HG03175 (cell line): Measurements from ENCODE around the gene AGO3.
A peak's percentile ranks its signal among the peaks of the same experiment; 100 is the strongest.
"Not testable (repeated sequence)": the region's sequence is repeated elsewhere in the genome, so short reads cannot be mapped to it uniquely, and the experiment has no call there.

Experiments
- ATAC-seq: cut with Tn5 transposase; IDR thresholded peaks from one replicate; pipeline ENCODE4 v1.9.1; 2021; ENCODE audit warnings: mild to moderate bottlenecking, moderate library complexity; ENCODE audit not compliant: unreplicated experiment

The AGO3 gene

DNA sequence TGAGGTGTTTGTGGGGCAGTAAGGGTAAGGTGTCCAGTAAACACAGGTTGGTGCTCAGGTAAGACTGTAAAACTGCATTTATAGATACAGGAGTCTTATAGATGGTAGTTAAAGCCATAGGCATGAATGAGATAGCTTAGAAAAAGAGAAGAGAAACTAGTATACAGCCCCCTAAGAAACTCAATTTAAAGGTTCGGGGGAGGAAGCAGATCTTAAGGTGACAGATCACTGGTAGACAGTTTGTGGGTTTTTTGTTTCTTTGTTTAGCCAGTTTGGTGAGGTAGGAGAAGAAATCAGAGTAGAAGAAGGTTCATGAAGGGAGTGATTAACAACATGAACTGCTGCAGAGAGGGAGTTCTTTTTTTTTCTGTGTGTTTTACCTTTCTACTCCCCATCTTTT lies 6.1 kb upstream of the AGO3 start:
- no peak for ATAC-seq

- no peak for ATAC-seq
Measured at GRCh38 chr1:35925741-35926140, 5.2 kb upstream of the AGO3 start.

GRCh38 chr1:35927472-35927871 lies 3.4 kb upstream of the AGO3 start:
- ATAC-seq: no peak

DNA sequence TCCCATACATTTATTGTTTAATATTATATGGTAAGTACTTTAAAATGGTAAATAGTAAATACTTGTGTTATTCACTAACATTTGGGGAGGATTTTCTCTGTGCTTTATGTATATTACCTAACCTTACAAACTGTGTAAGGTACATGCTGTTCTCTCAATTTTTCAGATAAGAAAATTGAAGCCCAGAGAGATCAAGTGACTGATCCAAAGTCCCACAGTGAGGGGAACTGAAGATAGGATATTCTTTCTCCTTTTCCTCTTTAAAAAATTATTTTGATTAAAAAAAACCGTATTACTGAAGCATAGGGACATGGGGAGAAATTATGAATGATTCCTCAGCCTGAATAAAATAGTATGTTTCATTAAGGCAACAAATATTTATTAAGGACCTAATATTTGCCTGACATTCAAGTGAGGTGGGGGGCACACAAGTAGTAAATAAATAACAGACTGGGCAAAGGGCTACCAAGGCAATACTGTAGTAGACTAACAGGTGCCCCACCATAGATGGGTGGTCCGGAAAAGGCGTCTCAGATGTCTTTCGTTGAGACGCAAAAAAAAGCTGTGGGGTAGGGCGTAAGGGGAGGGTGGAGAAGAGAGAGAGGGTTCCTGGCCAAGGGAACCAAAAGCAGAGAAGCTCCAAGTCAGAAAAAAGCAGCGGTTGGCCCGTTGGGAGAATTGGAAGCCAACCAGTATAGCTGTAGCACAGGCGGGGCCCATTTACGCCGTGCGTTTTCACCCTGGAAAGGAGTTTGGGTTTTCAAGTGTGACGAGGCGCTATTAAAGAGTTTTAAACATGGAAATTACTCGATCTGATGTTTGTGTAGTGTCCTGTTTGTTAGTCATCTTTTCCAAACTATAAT lies 944 bp upstream of the AGO3 start:
- ATAC-seq: no peak

GRCh38 chr1:35931446-35932157 lies 697 bp downstream of the AGO3 start:
- ATAC-seq: peak; percentile 32

- no peak for ATAC-seq
Measured at GRCh38 chr1:35932158-35932636, 1.3 kb downstream of the AGO3 start.

- ATAC-seq: no peak
Measured at GRCh38 chr1:35932941-35933340, 2.0 kb downstream of the AGO3 start.

GRCh38 chr1:35935442-35936388 lies 4.8 kb downstream of the AGO3 start:
- ATAC-seq: no peak

GRCh38 chr1:35936838-35937237 lies 5.9 kb downstream of the AGO3 start:
- no peak for ATAC-seq

DNA sequence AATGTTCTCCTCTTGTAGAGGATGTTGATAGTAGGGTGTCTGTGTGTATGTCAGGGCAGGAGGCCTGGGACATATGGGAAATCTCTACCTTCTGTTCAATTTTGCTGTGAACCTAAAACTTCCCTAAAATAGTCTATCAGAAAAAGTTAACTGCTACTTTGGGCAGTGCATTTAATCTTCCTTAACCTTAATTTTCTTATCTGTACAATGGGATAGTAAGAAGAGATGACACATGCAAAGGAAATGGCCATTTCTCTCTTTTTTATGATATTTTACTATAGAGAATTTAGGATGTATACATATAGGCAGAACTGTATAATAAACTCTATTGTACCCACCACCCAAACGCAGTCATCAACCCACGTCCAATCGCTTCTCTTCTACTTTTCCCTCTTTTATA lies 8.6 kb downstream of the AGO3 start:
- no peak for ATAC-seq

GRCh38 chr1:35945327-35945726 lies 14.4 kb downstream of the AGO3 start:
- no peak for ATAC-seq

- ATAC-seq: no peak
Measured at GRCh38 chr1:35947547-35947946, 16.6 kb downstream of the AGO3 start.

- no peak for ATAC-seq
Measured at GRCh38 chr1:35958558-35958957, 27.7 kb downstream of the AGO3 start.

- ATAC-seq: no peak
Measured at GRCh38 chr1:35959304-35959703, 28.4 kb downstream of the AGO3 start.

DNA sequence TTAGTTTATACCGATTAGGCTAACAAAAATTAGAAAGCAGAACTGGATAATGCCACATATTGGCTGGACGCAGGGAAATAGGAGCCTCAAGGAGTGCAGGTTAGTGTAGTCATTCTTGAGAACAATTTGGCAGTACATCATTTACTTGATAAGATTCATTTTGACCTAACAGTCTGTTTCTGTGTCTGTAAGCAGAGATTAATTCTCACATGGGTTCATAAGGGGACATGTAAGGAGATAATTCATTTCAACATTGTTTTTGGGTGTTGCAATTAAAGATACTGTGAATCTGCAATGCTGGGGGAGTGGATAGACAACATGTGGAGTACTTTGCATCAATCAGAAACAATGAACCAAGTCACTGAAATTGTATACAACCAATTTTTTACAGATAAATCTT lies 32.0 kb downstream of the AGO3 start:
- ATAC-seq: no peak

- not testable (repeated sequence) for ATAC-seq
Measured at GRCh38 chr1:35964277-35964676, 33.4 kb downstream of the AGO3 start.

DNA sequence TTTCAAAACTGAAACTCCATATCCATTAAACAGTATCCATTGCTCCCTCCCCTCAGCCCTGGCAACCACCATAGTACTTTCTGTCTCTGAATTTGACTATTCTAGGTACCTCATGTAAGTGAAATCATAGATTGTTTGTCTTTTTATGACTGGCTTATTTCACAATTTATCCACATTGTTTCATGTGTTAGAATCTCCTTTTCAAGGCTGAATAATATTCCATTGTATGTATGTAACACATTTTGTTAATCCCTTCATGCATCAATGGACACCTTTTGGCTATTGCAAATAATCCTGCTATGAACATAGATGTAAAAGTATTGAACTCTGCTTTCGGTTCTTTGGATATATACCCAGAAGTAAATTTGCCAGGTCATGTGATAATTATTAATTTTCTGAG lies 37.5 kb downstream of the AGO3 start:
- no peak for ATAC-seq

DNA sequence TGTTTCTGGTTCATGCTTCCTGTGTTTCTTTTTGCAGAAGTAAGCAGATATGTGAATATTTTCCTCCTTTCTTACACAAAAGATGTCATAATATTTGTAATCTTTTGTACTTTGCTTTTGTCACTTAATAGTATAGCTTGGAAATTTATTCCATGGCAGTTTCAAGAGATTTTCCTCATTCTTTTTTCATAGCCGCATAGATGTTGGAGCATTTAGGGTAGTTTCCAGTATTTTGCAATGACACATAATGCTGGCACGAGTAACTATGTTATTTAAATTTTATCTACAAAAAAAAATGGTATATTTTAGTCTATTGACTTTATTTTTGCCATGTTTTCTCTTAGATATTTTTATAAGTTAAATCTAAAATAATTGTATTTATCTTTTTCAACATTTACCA lies 40.7 kb downstream of the AGO3 start:
- ATAC-seq: no peak

GRCh38 chr1:35972631-35973030 lies 41.7 kb downstream of the AGO3 start:
- not testable (repeated sequence) for ATAC-seq

DNA sequence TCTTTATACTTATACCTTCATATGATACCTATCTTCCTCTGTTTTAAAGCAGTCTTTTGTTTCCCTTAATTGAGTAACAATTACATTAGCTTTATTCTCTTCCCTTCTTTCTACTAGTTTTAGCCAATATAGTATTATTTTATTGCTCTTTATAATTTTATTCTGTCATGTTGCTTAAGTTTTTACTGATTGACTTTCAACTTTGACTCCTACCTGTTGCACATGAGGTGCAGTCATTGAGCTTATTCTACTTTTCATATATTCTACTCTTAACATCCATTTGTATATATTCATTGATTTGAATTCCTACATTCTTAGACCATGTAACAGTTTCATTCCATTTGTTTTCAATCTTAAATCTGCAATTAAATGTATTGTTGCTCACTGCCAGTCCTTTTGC lies 49.2 kb downstream of the AGO3 start:
- no peak for ATAC-seq

DNA sequence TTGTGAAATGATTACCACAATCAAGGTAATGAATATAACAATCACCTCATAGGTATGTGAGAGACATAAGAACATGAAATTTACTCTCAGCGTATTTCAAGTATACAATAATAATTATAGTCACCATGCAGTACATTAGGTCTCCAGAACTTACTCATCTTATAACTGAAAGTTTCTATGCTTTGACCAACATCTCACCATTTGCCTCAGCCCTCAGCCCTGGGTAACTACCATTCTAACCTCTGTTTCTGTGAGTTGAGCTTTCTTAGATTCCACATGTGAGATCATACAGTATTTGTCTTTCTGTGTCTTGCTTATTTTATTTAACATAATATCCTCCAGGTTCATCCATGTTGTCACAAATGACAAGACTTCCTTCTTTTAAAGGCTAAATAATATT lies 57.3 kb downstream of the AGO3 start:
- ATAC-seq: no peak
